OCI-LY7 (cell line): ENCODE measurements around the gene GRM4. TPM values are rescaled to one million over a fixed set of nuclear protein-coding genes. Genes with fewer than 3 reads are reported as not detected.

Source experiments
- BruUV-seq: library from RNA; stranded (reverse); fragments of 400-500 nt; replicated peaks from 2 replicates; lab custom pipeline; 2021; lab: Mats Ljungman, UMichigan
- CTCF ChIA-PET: fragments of 300-600 bp; sonication (Branson Sonifier 250); formaldehyde crosslinking; loops from one replicate; lab custom pipeline; 2022; ENCODE audit warnings: antibody characterized with exemption; ENCODE audit not compliant: unreplicated experiment; lab: Charles Lee
- POLR2A ChIA-PET: fragments of 300-600 bp; sonication (Branson Sonifier 250); formaldehyde crosslinking; loops from one replicate; lab custom pipeline; 2022; ENCODE audit warnings: antibody characterized with exemption; lab: Charles Lee
- DNase-seq: peaks from one replicate; pipeline ENCODE4 v3.0.0-alpha.2; 2015; ENCODE audit warnings: low spot score
- H2AFZ ChIP-seq: fragments of 200-600 bp; sonication (generic), shearing (Covaris generic); 2 replicates; pipeline ENCODE4 v1.6.1; 2014; ENCODE audit warnings: mild to moderate bottlenecking, antibody characterized with exemption, low read length, moderate library complexity
- H3K27ac ChIP-seq: fragments of 200-600 bp; sonication (generic); 2 replicates; pipeline ENCODE4 v1.5.1; 2014; ENCODE audit warnings: mixed run types, low read depth, mild to moderate bottlenecking, moderate library complexity, low read length, inconsistent platforms; ENCODE audit not compliant: poor library complexity, severe bottlenecking
- H3K36me3 ChIP-seq: fragments of 200-600 bp; sonication (generic); 2 replicates; pipeline ENCODE4 v1.6.1; 2014; ENCODE audit warnings: mild to moderate bottlenecking, antibody characterized with exemption, low read length, moderate library complexity, mixed read lengths; ENCODE audit not compliant: insufficient read depth
- H3K4me1 ChIP-seq: fragments of 200-600 bp; sonication (generic); 2 replicates; pipeline ENCODE4 v1.5.1; 2014; ENCODE audit warnings: mild to moderate bottlenecking, low read length; ENCODE audit not compliant: insufficient read depth, poor library complexity, severe bottlenecking
- H3K4me2 ChIP-seq: fragments of 200-600 bp; sonication (generic); 2 replicates; pipeline ENCODE4 v1.6.1; 2014; ENCODE audit warnings: mild to moderate bottlenecking, low read length
- H3K4me3 ChIP-seq: fragments of 200-600 bp; sonication (generic); 2 replicates; pipeline ENCODE4 v1.5.1; 2014; ENCODE audit warnings: mild to moderate bottlenecking, low read depth, low read length; ENCODE audit not compliant: poor library complexity, severe bottlenecking
- H3K79me2 ChIP-seq: fragments of 200-600 bp; sonication (generic); 2 replicates; pipeline ENCODE4 v1.6.1; 2016; ENCODE audit warnings: low read depth, mild to moderate bottlenecking, low read length, moderate library complexity, mixed read lengths; ENCODE audit not compliant: insufficient read depth
- H3K9me2 ChIP-seq: fragments of 200-600 bp; sonication (generic); 2 replicates; pipeline ENCODE4 v1.6.1; 2016; ENCODE audit warnings: mild to moderate bottlenecking, low read length, mixed read lengths; ENCODE audit not compliant: insufficient read depth
- H3K9me3 ChIP-seq: fragments of 200-600 bp; sonication (generic); 2 replicates; pipeline ENCODE4 v1.6.1; 2014; ENCODE audit warnings: mild to moderate bottlenecking, mixed run types, low read length, mixed read lengths
- H4K20me1 ChIP-seq: fragments of 200-600 bp; sonication (generic); 2 replicates; pipeline ENCODE4 v1.6.1; 2014; ENCODE audit warnings: mild to moderate bottlenecking, antibody characterized with exemption, low read length, moderate library complexity, mixed read lengths; ENCODE audit not compliant: insufficient read depth
- EZH2phosphoT487 ChIP-seq: fragments of 200-600 bp; sonication (generic); IDR thresholded peaks from 2 replicates; pipeline ENCODE4 v1.6.1; 2018; ENCODE audit warnings: low read depth, borderline replicate concordance, mild to moderate bottlenecking, mixed run types, antibody characterized with exemption, low read length, moderate library complexity, mixed read lengths
- intact Hi-C: fragments of 100-400 bp; cut with micrococcal nuclease; formaldehyde crosslinking; loops from one replicate; pipeline ENCODE4 v1.10.0; 2022; ENCODE audit not compliant: unreplicated experiment
- total RNA-seq, 2 experiments: library from RNA; depleted of rRNA in 1 of 2; stranded (reverse); fragments of >200 nt in 1 of 2; shearing (Covaris generic) in 1 of 2; gene quantifications; 2 replicates each; pipeline ENCODE4 v1.2.3, GENCODE V29; 2014 to 2022
- TF ChIP-seq, protein P1 (sequence below): fragments of 200-600 bp; sonication (generic); conservative IDR thresholded peaks from 2 replicates; pipeline ENCODE4 v1.5.1; 2014; ENCODE audit warnings: mild to moderate bottlenecking, antibody characterized with exemption, low read length, moderate library complexity, mixed read lengths

The GRM4 gene
- total RNA-seq, 2 experiments from 2014 or later: 0.73 to 1.3 TPM

GRCh38 chr6:34145161-34146020 lies 496 bp downstream of the GRM4 start:
- Histone ChIP-seq H2AFZ (peak overlapping the region; percentile 31; the same call in 1 of the 2 replicates), H3K4me2 (peak overlapping the region; percentile 60), H3K4me3 (peak overlapping the region; percentile 56), H3K79me2 (no peaks in the 10 kb centered on the region), H3K9me2 (no peaks in the 10 kb centered on the region), H3K4me1 (peaks cover 38% of the 10 kb centered on the region), H3K36me3 (no peaks in the 10 kb centered on the region), H4K20me1 (no peaks in the 10 kb centered on the region), H3K9me3 (no peaks in the 10 kb centered on the region), H3K27ac (no peak overlapping the region)
- DNase-seq: peak; percentile 43
- TF ChIP-seq EZH2phosphoT487: no peak
- TF ChIP-seq, protein P1, sequence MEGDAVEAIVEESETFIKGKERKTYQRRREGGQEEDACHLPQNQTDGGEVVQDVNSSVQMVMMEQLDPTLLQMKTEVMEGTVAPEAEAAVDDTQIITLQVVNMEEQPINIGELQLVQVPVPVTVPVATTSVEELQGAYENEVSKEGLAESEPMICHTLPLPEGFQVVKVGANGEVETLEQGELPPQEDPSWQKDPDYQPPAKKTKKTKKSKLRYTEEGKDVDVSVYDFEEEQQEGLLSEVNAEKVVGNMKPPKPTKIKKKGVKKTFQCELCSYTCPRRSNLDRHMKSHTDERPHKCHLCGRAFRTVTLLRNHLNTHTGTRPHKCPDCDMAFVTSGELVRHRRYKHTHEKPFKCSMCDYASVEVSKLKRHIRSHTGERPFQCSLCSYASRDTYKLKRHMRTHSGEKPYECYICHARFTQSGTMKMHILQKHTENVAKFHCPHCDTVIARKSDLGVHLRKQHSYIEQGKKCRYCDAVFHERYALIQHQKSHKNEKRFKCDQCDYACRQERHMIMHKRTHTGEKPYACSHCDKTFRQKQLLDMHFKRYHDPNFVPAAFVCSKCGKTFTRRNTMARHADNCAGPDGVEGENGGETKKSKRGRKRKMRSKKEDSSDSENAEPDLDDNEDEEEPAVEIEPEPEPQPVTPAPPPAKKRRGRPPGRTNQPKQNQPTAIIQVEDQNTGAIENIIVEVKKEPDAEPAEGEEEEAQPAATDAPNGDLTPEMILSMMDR: no peak; the same call in 1 of the 2 replicates
- intact Hi-C loops: no loop called here
- POLR2A ChIA-PET: no interaction called here
- CTCF ChIA-PET: interaction anchor here (0.6 kb wide), 1 partner anchor 376 kb away, joined by 3 read pairs; no protein-coding TSS in a partner anchor
- BruUV-seq: no TSS peak

DNA sequence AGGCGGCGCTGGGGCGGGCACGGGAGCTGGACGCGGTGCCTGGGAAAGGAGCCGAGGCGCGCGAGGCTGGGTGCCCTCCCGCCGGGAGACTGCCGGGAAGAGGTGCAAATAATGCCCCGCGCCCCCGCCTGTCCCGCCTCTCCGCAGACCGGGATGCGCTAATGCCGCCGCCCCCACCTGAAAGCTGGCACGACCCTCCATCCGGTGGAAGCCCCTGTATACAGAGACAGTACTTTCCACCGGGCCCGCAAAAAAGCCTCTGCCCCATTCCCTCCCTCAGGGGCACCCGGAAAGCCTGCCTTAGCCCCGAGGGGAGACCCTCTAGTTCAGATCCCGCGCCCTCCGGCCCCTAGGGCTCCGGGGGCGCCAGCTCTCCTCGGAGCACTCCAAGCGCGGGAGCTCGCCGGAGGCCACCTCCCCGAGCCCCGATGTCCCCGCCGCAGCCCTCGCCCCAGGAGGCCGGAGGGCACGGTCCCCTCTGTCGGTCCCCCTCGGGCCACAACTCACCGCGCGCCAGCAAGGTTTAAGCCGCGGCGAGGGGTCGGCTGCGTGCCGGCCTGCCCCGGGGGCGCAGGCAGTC lies 1.2 kb downstream of the GRM4 start:
- H3K4me2 ChIP-seq: peak overlapping the region; percentile 43
- no TSS peak for BruUV-seq
- no peak overlapping the region for H3K4me3 ChIP-seq

More for the DNA sequence above, 1.2 kb downstream of the GRM4 start:
- no peaks in the 10 kb centered on the region for H3K9me2 ChIP-seq
- TF ChIP-seq EZH2phosphoT487: no peak
- TF ChIP-seq, protein P1: no peak
- POLR2A ChIA-PET: no interaction called here
- H2AFZ ChIP-seq: no peak overlapping the region
- CTCF ChIA-PET: no interaction called here
- intact Hi-C loops: no loop called here
- H3K36me3 ChIP-seq: no peaks in the 10 kb centered on the region
- H3K79me2 ChIP-seq: no peaks in the 10 kb centered on the region
- H4K20me1 ChIP-seq: no peaks in the 10 kb centered on the region
- peaks cover 38% of the 10 kb centered on the region for H3K4me1 ChIP-seq
- no peaks in the 10 kb centered on the region for H3K9me3 ChIP-seq
- H3K27ac ChIP-seq: no peak overlapping the region
- DNase-seq: no peak
